Globus pallidus (tissue), 1 donor: Measurements from ENCODE around the gene HOMER1.

Experiments used
- DNase-seq: peaks from one replicate; pipeline ENCODE4 v3.0.0-alpha.2; 2015; ENCODE audit warnings: low spot score

The HOMER1 gene

DNA sequence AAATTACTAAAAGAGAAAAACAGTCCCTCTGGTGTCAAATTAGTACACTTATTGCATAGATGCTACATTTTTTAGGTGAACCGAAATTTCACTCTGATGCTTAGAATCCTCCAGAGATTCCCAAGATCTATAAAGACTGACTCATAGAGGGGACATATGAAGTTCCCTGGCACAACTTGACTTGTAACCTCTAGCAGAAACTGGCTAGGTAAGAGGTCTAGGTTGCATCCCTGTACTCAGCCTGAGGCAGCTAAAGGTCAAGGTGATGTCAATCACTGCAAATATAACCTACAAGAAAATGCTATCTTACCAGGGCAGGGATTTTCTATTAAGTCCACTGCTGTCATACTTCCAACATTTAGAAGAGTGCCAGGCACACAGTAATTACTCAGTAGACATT is 24.2 kb downstream of the HOMER1 start:
- no peak for DNase-seq

DNA sequence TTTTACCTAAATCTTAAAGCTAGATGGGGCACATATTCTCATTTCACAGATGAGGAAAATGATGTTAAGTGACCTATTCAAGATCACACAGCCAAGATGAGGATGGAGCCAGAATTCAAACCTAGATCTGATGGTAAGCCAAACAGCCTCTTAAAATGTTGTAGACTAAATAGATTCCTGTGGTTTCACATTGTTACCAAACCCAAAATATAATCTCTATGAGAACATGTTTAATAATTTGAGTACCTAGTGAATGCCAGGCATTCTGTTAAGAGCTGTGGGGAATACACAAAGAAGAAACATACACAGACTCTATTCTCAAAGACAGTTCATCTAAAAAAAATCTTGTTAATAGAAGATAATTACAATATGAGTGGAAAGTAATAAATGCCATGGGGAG is 25.2 kb downstream of the HOMER1 start:
- no peak for DNase-seq

DNA sequence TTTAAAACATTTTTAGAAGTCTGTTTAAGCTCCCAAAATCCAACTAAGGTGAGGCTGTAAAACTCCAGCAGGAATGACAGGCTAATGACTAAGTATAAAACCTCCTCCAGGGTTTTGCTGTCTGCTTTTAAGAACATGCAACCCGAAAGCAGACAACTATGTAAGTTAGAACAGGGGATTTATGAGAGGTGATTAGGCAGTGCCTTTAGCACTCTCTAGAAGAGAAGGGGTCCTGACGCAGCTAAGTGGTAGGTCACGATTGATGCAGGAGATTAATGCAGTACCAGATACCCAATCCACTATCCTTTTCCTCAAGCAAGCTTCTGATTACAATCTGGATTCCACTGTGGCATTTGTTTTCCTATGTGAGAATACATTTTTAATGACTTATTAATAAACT is 25.9 kb downstream of the HOMER1 start:
- DNase-seq: no peak

DNA sequence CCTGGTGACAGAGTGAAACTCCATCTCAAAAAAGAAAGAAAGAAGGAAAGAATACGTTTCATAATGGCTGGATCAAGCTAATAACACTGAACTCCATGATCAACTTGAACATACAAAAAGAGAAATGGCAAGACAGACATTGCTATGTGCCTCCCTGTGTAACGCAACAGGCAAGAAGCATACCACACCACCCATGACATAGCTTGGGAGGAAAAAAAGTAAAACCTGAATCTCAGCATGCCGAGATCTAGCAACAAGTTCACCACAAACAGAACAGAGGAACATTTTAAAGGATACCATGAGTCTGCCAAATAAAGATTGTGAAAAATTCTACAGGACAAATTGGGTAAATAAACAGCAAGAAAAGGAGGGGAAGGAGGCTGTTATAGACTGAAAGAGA is 26.7 kb downstream of the HOMER1 start:
- DNase-seq: no peak

DNA sequence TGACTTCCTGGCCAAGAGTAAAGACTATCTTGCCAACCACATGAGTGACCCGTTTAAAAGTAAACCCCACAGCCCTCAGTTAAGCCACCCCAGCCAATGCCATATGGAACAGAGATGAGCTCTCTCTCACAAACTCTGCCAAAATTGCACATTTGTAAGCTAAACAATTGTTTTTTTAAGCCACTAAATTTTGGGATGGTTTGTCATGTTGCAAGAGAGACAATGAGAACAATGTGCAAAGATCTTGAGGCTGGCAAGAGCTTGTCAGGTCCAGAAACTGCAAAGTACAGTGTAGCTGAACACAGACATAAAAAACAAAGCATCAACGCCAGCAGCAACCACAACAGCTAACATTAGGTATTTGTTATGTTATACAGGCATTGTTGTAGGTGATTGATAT is 27.8 kb downstream of the HOMER1 start:
- no peak for DNase-seq

DNA sequence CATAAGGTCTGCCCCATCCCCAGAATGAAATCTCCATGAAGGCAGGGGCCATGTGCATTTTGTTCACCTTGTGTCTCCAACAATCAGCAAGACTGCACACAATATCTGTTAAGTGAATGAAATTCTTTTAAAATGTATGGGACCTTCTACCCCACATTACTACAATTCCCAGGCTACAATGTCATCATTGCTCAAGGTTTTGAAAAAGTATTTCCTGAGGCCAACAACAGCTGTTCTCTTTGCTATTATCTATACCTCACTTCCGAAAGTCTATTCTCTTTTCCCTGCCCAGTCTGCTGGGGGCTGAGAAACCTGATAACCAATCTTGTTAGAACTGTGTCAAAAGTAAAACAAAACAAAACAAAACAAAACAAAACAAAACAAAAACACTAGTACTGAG is 29.2 kb downstream of the HOMER1 start:
- DNase-seq: no peak

DNA sequence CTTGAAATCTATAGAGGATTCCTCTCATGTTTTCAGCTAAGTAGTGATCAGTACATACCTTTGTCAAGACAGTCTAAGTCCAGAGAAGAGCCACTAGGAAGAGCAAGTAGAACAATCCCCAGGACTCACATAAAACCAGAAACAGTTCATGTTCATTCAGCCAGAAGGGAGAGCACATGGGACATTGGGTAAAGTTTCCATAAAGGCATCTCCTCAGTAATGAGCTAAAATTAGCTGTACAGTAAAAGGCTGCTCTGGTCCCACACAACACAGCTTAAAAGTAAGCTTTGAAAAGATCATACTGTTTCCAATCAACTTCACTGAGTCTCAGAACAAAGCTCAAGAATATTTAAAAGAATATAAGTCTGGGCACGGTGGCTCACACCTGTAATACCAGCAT is 32.4 kb downstream of the HOMER1 start:
- no peak for DNase-seq

DNA sequence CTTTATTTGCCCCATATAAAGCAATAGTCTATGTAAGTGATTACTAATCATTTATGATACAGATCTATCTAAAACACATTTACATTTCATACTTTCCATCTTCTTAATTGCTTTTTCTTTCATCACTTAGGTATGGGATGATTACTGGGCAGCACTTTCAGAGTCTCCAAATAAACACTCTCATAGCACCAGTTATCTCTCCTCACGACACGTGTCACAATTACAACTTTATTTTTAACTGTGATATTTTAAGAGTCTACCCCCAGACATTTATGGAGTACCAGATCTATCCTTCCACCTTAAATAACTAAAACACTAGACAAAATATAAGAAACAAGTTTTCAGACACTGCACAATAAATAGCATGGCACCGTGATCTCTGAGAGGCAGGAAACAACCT is 32.9 kb downstream of the HOMER1 start:
- no peak for DNase-seq

DNA sequence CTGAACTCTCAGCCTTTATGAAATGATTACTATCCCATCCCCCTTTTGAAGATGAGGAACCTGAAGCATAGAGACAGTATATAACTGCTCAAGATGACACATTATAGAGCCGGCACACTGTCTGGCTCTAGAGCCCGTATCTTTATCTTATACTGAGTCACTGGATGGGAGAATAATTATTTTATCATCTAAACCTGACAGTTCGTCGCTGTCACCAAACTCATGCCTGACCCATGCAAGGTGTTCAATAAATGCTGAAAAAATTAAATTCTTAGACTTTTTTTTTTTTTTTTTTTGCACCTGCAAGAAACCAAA is 38.8 kb downstream of the HOMER1 start:
- DNase-seq: no peak

DNA sequence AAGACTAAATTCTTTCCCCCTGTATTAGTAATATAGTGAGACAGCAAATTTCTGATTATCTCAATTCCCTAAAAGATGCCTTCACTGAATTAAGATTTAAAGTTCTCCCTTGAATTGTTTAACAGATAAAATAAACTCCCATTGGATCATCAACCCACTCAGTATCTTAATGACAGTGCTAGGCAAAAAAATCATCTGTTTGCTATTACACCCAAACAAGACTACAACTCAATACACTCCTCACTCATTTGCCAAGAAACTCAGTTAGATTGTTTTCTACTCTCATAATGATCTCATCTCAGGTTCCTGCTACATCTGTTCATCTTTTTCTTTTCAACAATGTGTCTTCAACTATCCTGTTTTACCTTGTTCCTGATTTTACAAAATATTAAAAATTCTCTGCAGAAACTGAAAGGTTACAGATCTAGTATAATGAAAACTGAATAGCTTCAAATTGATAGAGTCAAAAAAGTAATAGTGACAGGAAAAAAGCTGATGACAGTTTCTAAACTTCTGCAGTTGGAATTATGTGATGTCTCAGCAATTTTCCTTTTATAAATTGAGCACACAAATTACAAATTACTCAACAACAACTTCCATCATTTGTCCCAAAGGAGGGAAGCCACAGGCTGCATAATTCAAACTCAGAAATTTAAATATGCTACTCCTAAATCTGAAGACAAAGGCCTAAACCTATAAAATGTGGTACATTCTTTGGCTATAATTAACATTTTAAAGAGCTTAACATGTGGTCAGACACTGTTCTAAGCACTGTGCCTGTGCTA is 39.4 kb downstream of the HOMER1 start:
- no peak for DNase-seq

DNA sequence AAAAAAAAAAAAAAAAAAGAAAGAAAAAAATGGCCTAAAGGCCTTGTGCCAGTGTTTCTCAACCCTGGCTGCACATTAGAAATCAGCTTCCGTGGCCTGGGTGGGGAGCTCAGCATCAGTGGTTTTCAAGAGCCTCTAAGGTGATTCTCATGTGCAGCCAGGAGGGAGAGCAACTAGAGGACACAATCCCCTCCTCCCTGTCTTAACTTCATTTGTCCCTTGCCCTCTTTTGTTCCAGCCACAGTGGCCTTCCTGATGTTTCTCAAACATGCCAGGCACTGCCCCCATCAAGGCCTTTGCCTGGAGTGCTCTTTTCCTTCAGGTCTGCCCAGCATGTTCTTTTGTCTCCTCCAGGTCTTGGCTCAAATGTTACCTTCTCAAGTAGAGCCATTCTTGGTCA is 42.4 kb downstream of the HOMER1 start:
- DNase-seq: no peak

DNA sequence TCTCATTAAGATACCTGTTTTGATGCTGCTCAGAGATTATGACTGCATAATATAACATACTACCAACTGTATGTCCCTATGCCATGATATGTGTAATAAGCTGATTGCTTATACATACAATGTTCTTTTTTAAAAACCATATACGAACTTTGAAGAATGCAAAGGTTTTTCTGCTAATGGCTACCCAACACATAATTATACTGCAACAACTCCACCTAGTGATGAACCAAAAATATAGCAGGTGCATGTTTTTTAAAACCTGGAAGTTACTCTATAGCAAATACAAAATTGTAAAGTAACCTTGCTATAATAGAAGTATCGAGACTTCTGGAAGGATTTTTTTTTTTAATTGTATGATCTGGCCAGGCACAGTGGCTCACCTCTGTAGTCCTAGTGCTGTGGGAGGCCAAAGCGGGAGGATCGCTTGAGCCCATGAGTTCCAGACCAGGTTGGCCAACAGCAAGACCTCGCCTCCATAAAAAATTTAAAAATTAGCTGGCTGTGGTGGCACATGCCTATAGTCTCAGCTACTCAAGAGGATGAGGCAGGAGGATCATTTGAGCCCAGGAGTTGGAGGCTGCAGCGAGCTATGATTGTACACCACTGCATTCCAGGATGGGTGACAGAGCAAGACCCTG is 49.1 kb downstream of the HOMER1 start:
- peak; percentile 17 for DNase-seq

DNA sequence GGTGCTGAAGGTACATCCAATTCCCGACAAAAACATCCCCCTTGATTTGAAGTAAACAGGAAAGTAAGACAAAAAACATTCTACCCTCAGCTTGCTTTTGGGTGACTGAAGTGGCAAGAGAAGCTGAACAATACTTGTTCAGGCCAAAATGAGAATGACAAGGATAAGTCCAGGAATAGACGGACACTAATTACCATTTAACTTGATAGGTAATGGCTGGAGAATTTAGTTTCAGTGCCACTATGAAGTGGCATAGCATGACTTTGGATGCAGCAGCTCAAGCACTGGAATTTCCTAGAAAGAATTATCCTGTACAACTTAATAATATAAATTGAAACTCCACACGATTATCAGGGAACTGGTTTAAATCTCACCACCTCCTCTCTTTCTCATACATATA is 49.7 kb downstream of the HOMER1 start:
- DNase-seq: no peak

DNA sequence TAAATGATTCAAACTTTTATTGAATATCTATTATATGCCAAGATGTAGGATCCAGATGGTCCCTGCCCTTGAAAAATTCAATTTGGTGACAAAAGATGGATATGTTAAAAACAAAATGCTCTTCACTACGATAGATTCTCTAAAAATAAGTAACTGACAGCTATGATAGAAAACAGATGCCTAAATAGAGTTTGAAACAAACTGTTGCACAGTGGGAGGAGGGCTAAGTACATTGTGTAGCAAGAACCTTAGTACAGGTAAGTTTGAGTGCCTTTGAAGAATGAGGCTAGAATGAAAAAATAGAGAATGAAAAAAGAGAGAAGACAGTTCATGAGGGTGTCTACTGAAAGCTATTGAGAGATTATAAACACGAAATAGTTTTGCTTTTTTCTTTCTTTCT is 54.3 kb downstream of the HOMER1 start:
- no peak for DNase-seq

DNA sequence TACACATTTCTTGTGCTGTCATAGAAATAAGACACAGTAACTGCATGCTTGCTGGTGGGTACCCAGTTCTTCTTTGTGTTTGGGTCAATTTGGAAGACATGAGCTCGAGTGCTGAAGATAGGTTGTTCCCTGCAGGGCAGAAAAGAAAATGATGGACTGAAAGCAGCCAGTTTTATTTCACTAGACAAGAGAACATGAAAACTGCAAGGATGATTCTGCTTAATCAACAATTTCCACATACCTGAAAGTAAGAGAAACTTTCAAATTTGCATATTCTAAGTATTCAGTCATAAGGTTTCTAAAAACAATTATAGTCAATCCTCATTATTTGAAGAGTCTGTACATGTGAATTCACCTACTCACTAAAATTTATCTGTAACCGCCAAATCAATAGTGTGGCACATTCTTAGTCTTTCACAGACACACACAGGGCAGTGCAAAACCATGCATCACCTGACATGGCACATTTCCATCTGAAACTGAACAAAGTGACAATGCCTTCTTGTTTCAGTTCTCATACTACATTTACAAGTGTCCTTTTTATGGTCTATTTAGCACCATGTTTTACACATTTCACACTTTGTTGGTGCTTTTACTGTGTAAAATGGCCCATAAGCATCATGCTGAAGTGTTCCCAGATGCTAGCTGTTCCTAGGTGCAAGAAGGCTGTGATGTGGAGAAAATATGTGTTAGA is 56.9 kb downstream of the HOMER1 start:
- DNase-seq: no peak

DNA sequence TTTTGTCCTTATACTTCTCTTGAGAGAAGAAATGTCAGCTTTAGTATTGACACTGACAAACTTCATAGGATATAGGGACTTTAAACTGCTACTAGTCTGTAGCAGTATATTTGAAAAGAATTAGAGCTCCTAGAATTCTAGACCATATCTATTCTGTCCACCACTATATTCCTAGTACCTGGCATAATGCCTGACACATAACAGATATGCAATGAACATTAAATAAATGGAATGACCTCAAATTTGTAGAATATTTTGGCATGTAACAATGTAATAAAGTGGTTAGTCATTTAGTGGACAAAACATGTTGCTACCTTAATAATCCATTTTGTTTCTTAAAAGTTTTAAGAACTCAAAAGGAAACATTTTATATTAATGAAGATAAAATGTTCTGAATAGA is 57.5 kb downstream of the HOMER1 start:
- DNase-seq: no peak

DNA sequence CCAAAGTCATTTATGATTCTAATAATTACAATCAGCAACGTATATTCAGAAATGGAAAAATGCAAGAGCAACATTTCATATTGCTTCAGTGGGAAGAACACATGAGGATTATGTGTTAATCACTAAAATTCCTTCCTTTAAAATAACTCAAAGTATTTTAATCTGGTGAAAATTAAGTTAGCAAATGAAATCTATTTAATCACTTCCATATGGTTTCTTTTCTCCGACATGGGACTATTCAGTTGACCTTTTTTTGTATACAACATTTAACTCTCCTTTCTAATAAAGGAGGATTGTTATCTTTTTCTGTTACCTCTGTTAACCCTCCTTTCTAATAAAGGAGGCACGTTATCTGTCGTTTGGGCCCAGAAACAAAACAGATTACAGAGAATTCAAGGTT is 59.9 kb downstream of the HOMER1 start:
- no peak for DNase-seq

DNA sequence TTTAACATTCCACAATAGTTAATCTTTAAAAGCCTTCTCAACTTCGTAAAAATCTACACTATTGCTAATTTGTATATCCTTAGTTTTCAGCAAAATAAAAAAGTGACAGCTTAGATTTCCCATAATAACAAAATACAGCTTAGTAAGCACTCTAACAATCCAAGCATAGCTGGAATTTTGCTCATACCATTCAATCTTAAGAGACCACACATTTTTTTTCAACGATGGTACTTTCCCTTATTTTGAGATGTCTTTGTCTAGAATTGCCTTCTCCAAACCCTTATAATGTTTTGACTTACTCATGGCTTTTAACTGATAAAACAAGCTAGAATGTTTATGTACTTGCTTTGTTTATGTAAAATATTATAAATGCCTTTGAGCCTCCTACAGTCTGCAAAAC is 65.6 kb downstream of the HOMER1 start:
- no peak for DNase-seq

DNA sequence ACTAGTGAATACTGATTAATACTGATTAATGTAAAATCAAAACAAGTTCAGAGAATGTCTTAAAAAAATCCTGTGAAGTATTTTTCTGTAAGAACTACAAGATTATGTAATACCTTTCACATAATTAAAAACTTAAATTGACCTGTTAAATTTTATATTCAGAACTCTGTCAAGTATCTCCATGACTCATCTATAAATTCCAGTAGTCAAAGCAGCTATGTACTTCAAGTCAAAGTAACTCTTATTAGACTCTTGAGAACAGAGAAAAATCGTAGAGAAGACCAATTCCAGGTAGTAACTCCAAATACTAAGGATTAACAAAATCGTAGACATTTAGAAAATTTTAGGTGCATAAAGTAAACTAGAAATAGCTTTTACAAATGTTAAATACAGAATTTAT is 77.1 kb downstream of the HOMER1 start:
- no peak for DNase-seq

DNA sequence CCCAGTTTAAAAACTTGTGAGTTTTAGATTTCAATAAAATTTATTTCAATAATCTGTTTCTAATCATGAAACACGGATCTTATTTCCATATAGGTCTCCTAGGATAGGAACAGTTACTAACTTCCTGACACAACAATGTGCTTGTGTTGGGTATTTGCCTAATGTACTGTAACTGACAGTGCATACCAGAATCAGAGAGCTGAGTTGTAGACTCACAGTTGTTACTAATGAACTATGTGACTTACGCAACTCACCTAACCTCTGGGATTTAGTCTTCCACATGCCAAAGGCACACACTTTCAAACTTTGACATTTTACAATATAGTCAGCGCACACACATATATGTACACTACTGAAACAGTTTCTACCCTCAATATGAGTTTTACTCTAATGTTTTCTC is 77.7 kb downstream of the HOMER1 start:
- no peak for DNase-seq

DNA sequence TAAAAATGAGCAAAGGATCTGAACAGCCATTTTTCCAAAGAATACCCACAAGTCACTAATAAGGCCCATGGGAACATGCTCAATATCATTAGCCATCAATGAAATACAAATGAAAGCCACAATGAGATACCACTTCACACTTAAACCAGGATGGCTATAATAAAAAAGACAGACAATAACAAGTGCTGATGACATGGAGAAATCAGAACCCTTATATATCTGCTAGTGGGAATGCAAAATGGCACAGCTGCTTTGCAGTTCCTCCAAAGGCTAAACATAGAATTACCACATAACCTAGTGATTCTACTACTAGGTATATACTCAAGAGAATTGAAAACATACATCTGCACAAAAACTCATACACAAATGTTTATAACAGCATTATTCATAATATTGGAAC is 83.7 kb downstream of the HOMER1 start:
- no peak for DNase-seq

DNA sequence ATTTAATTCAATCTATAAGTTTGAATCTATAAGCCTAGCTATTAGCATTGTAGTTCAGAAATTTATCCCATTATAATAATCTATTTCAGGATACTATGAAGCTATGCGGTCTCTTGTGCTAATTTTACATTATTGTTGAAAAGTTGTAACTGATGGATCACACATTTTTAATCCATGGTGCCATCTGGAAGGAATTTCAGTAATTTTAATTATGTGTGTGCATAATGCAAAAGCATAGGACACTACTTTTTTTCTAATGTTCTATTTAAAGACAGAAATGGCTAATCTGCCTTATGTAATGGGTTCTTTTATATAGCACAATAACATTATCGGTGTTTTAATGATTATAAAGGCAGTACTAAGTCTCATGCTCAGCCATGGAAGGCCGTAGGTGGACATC is 90.6 kb downstream of the HOMER1 start:
- DNase-seq: no peak

DNA sequence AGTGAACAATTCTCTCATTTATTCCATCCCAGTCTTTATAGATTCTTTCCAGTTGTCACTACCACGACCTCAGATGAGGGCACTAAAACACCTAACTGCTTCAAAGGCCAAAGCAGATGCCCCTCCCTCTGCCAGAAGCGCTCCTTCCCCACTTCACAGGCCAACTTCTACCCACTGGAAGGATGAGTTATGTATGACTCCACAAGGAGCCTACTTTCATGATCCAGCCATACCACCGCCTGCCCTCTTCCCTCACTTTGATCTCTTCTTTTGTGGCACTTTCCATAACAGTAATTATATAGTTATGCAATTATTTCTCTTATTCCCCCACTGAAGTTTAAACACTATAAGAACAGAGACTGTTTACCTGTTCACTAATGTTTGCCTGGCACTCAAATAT is 93.7 kb downstream of the HOMER1 start:
- DNase-seq: no peak

DNA sequence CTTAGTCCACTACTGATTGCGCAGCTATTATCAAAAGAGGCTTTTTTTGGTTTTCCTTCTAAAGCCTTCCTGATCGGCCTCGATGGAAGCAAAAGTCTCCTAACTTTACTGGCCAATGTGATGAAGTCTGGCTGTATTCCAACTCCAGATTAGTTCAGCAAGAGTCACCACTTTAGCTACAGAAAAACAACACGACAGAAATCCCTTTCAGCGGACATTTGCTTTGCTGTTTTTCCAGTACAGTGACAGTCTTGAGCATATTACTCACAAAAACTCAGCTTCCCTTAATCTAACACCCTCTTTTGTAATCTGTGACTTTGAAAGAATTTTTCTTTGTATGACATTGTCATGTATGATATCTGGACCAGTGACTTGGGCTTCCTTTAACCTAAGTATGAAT is 95.7 kb downstream of the HOMER1 start:
- DNase-seq: no peak
